VCaP (cell line): ENCODE measurements around the gene CETN2.

Experiments used
- H3K27ac ChIP-seq: fragments of 450-650 bp; 2 replicates; pipeline ENCODE4 v1.5.1; 2017
- TF ChIP-seq, protein P1 (sequence below): fragments of 450-650 bp; conservative IDR thresholded peaks from 2 replicates; pipeline ENCODE4 v1.5.1; 2017; ENCODE audit warnings: mild to moderate bottlenecking, moderate library complexity

CETN2 gene

DNA sequence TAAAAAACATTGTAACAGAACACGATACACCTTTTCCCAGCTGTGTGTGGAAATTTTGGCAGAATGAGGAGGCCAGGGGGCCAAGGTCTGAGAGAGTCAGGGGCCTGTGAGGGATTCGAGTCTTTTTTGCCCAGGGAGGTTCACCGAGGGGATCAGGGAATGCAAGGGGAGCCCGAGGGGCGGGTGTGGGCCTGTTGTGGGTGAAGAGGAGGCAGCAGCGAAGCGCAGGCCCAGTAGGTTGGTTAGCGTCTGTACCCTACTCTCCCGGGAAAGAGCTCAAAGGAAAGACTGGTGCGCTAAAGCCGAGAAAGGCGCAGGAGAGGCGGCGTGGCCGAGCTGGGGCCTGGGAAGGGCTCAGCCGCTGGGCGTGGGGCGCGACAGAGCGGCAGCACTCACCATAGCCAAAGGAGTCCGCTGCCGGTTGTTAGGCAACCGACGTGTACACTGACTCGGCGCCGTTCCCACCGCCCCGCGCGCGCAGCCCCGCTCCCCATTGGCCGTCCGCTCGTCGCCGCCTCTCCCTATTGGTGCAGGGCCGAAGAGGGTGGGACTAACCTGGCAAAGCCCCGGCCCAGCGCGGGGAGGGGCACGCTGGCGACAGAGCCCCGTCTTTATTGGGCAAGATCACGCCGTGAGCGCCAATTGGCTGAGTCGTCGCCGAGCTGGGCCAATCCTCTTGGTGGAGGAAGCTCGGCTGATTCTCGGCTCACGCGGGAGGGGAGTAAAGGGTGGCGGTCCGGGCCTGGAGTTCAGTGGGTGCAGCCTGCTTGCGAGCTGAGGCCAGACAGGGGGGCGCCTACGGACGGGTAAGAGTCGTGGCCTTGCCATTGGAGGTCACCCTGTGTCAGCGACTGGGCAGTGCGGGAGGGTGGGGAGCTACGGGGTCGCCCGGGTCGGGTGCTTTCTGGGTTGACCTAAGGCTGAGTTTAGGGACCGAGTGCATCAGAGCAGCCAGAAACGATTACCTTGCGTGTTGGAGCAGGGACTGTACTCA is at the start of gene CETN2, which contains the start of gene NSDHL:
Gene CETN2 (minus strand): TSS at position 446 of the 994 bp plus-strand sequence. CDS start 47 bp downstream, at position 399.
Gene NSDHL (plus strand): TSS at position 752 of the 994 bp plus-strand sequence. CDS start 15,262 bp downstream, outside the sequence.
- peak within 1 kb of the TSS; percentile 59; the same call in 1 of the 2 replicates for H3K27ac ChIP-seq

GRCh38 chrX:152878976-152879755 is 48.6 kb upstream of the CETN2 start:
- TF ChIP-seq, protein P1, sequence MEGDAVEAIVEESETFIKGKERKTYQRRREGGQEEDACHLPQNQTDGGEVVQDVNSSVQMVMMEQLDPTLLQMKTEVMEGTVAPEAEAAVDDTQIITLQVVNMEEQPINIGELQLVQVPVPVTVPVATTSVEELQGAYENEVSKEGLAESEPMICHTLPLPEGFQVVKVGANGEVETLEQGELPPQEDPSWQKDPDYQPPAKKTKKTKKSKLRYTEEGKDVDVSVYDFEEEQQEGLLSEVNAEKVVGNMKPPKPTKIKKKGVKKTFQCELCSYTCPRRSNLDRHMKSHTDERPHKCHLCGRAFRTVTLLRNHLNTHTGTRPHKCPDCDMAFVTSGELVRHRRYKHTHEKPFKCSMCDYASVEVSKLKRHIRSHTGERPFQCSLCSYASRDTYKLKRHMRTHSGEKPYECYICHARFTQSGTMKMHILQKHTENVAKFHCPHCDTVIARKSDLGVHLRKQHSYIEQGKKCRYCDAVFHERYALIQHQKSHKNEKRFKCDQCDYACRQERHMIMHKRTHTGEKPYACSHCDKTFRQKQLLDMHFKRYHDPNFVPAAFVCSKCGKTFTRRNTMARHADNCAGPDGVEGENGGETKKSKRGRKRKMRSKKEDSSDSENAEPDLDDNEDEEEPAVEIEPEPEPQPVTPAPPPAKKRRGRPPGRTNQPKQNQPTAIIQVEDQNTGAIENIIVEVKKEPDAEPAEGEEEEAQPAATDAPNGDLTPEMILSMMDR = no peak
- no peak overlapping the region for H3K27ac ChIP-seq

More for the DNA sequence above, at the start of gene CETN2, which contains the start of gene NSDHL:
- TF ChIP-seq, protein P1 = no peak

DNA sequence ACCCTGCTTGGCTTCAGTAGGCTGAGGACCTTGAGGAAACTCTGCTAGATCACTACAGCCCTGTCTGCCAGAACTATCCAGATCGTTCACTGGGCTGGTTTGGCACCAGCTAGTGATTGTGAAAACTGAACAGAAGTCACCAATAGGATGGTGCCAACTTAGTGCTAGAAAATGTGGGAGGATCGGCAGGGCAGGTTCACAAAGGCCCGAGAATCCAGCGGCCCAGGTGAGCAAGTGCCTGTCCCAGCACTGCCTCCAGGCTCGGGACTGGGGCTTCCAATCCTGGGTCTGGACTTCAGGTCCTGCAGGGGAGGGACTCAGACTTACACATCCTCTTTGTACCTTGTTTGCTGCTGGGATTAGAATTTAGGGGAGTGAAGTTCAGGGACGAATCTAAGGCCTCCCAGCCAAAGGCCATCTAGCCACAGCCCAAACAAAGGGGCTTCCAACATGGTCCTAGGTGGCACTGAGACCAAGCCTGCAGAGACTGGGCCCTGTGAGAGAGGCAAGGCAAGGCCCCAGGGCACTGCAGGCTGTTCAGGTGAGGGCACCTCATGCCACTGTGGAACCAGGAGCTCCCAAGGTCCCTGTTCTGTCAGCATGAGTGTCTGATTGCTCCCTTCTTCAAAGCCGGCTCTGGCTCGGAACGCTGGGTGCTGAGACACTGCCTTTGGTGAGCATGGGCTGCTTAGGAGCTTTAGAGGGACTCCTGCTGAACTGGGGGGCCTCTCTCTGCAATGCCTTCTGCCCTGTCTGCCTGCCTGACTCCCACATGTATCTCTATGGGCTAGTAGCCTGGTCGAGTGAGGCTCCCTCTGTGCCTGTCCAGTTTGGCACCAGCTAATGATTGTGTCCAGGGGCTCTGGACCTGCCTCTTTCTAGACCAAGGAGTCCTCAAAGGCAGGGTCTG is 46.6 kb upstream of the CETN2 start:
- H3K27ac ChIP-seq = no peak overlapping the region
- TF ChIP-seq, protein P1 = no peak

DNA sequence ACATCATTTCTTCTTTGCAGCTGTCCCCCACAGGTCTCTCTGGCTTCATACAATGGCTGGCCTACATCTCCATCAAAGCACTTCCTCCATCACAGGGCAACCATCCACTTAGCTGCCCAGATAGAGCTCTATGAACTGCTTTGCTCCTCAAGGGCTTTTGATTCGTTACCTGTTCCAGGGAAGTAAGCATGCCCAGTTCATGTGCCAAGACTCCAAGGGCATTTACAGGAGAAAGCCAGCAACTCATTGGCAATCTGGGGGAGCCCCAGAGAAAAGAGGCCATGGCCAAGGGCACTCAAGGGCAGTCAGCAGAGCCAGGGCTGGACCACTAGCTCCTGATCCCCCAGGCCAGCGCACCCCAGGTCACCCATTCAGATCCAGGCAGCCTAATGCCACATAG is 42.8 kb upstream of the CETN2 start:
- TF ChIP-seq, protein P1 = no peak
- no peak overlapping the region for H3K27ac ChIP-seq

GRCh38 chrX:152872522-152872921 is 42.0 kb upstream of the CETN2 start:
- H3K27ac ChIP-seq = no peak overlapping the region
- TF ChIP-seq, protein P1 = no peak

GRCh38 chrX:152871260-152871659 is 40.7 kb upstream of the CETN2 start:
- TF ChIP-seq, protein P1 = no peak
- H3K27ac ChIP-seq = no peak overlapping the region
